H1 (cell line): Measurements from ENCODE around the gene LGALS9. TPM values are rescaled to one million over a fixed set of nuclear protein-coding genes. Genes with fewer than 3 reads are reported as not detected.

Experiments used
- CTCF ChIA-PET: fragments of 300-600 bp; sonication (Branson Sonifier 250); formaldehyde crosslinking; loops from one replicate; lab custom pipeline; 2021; ENCODE audit not compliant: partially characterized antibody; lab: Charles Lee
- POLR2A ChIA-PET: fragments of 300-600 bp; sonication (Branson Sonifier 250); formaldehyde crosslinking; loops from one replicate; lab custom pipeline; 2021; ENCODE audit warnings: inconsistent platforms; ENCODE audit not compliant: partially characterized antibody; lab: Charles Lee
- DNase-seq, 2 experiments: peaks; one replicate each; pipeline versions ENCODE4 v3.0.0 to v3.0.0-alpha.2; 2010 to 2022; ENCODE audit warnings: low spot score in 2 of 2, low read depth in 1 of 2, mixed read lengths in 1 of 2
- FAIRE-seq: peaks from 2 replicates; lab custom pipeline; 2011; peaks lifted over from hg19 to GRCh38; lab: Jason Lieb, UNC
- H2AFZ ChIP-seq: 2 replicates; pipeline ENCODE4 v1.8.1; 2012; ENCODE audit warnings: low read length, inconsistent platforms
- H2AK5ac ChIP-seq: 2 replicates; pipeline ENCODE4 v1.6.1; 2013; ENCODE audit warnings: low read depth, low read length
- H2BK120ac ChIP-seq: replicated peaks from 2 replicates; pipeline ENCODE3; 2013; ENCODE audit warnings: low read depth, low read length, inconsistent platforms
- H2BK12ac ChIP-seq: 2 replicates; pipeline ENCODE4 v1.6.1; 2013; ENCODE audit warnings: low read depth, low read length
- H2BK15ac ChIP-seq: 2 replicates; pipeline ENCODE4 v1.6.1; 2013; ENCODE audit warnings: low read length
- H2BK20ac ChIP-seq: 2 replicates; pipeline ENCODE4 v1.6.1; 2013; ENCODE audit warnings: low read length
- H2BK5ac ChIP-seq: 2 replicates; pipeline ENCODE4 v1.6.1; 2013; ENCODE audit warnings: low read depth, low read length
- H3K14ac ChIP-seq: 2 replicates; pipeline ENCODE4 v1.6.1; 2013; ENCODE audit warnings: inconsistent platforms; ENCODE audit not compliant: insufficient read length
- H3K18ac ChIP-seq: 2 replicates; pipeline ENCODE4 v1.6.1; 2013; ENCODE audit warnings: low read length; ENCODE audit errors: extremely low read depth
- H3K23ac ChIP-seq: 2 replicates; pipeline ENCODE4 v1.6.1; 2013; ENCODE audit warnings: inconsistent platforms; ENCODE audit not compliant: insufficient read length
- H3K23me2 ChIP-seq: 2 replicates; pipeline ENCODE4 v1.6.1; 2013; ENCODE audit warnings: low read depth, low read length
- H3K27ac ChIP-seq: 2 replicates; pipeline ENCODE4 v1.6.1; 2011; ENCODE audit warnings: low read depth, low read length, inconsistent platforms
- H3K27me3 ChIP-seq, 4 experiments: replicated peaks in 1 of 4; 1 replicate in 1 of 4; 2 replicates in 3 of 4; pipeline versions ENCODE4 v1.6.1 to v1.8.1; 2011 to 2013; ENCODE audit warnings: low read length in 3 of 4, mild to moderate bottlenecking in 3 of 4, inconsistent platforms in 2 of 4, mixed read lengths in 2 of 4, moderate library complexity in 1 of 4; ENCODE audit not compliant: control insufficient read depth in 3 of 4, insufficient read depth in 3 of 4; ENCODE audit errors: extremely low read depth in 1 of 4
- H3K36me3 ChIP-seq, 4 experiments: 2 replicates each; pipeline versions ENCODE4 v1.6.1 to v1.8.1; 2011 to 2013; ENCODE audit warnings: mild to moderate bottlenecking in 4 of 4, low read length in 3 of 4, moderate library complexity in 2 of 4, control low read depth in 1 of 4, inconsistent platforms in 1 of 4; ENCODE audit not compliant: insufficient read depth in 4 of 4, control insufficient read depth in 2 of 4
- H3K4ac ChIP-seq: replicated peaks from 2 replicates; pipeline ENCODE3; 2013; ENCODE audit warnings: low read length, low read depth, mixed read lengths, inconsistent platforms; ENCODE audit not compliant: insufficient read length
- H3K4me1 ChIP-seq, 4 experiments: replicated peaks in 1 of 4; 1 replicate in 1 of 4; 2 replicates in 3 of 4; pipeline versions ENCODE4 v1.6.1 to v1.8.1; 2011 to 2013; ENCODE audit warnings: low read length in 3 of 4, inconsistent platforms in 2 of 4, mixed read lengths in 1 of 4; ENCODE audit not compliant: insufficient read depth in 4 of 4, control insufficient read depth in 3 of 4
- H3K4me2 ChIP-seq, 2 experiments: 2 replicates each; pipeline versions ENCODE4 v1.6.1 to v1.8.1; 2011 to 2013; ENCODE audit warnings: low read depth in 2 of 2, low read length in 2 of 2, control low read depth in 1 of 2, inconsistent platforms in 1 of 2, mild to moderate bottlenecking in 1 of 2; ENCODE audit not compliant: insufficient read depth in 1 of 2
- H3K4me3 ChIP-seq, 4 experiments: fragments of 200-600, 300-600 bp in 1 of 4; sonication (generic), shearing (Covaris generic), sonication (Bioruptor Twin) in 1 of 4; 2 replicates each; pipeline versions ENCODE4 v1.5.1 to v1.8.1; 2011 to 2016; ENCODE audit warnings: low read length in 4 of 4, low read depth in 3 of 4, control low read depth in 2 of 4, inconsistent platforms in 2 of 4, mild to moderate bottlenecking in 2 of 4, mixed read lengths in 1 of 4, moderate library complexity in 1 of 4; ENCODE audit not compliant: insufficient read depth in 2 of 4; ENCODE audit errors: extremely low read depth in 1 of 4
- H3K56ac ChIP-seq: replicated peaks from 2 replicates; pipeline ENCODE3; 2013; ENCODE audit warnings: low read depth, mild to moderate bottlenecking, mixed read lengths, low read length, inconsistent platforms; ENCODE audit not compliant: insufficient read length
- H3K79me1 ChIP-seq: 2 replicates; pipeline ENCODE4 v1.6.1; 2013; ENCODE audit warnings: low read depth, low read length, control low read depth
- H3K79me2 ChIP-seq, 2 experiments: 2 replicates each; pipeline versions ENCODE4 v1.6.1 to v1.8.1; 2012 to 2013; ENCODE audit warnings: low read length in 2 of 2, mild to moderate bottlenecking in 2 of 2, inconsistent platforms in 1 of 2; ENCODE audit not compliant: insufficient read depth in 2 of 2, control insufficient read depth in 1 of 2
- H3K9ac ChIP-seq, 4 experiments: replicated peaks in 1 of 4; 1 replicate in 1 of 4; 2 replicates in 3 of 4; pipeline versions ENCODE4 v1.6.1 to v1.8.1; 2011 to 2013; ENCODE audit warnings: low read depth in 3 of 4, low read length in 3 of 4, control low read depth in 2 of 4, mild to moderate bottlenecking in 2 of 4, moderate library complexity in 2 of 4, inconsistent platforms in 1 of 4; ENCODE audit errors: extremely low read depth in 1 of 4
- H3K9me3 ChIP-seq, 2 experiments: 2 replicates each; pipeline versions ENCODE4 v1.6.1 to v1.8.1; 2012 to 2013; ENCODE audit warnings: mild to moderate bottlenecking in 2 of 2, moderate library complexity in 2 of 2, control low read depth in 1 of 2, inconsistent platforms in 1 of 2, low read depth in 1 of 2, low read length in 1 of 2, mixed read lengths in 1 of 2; ENCODE audit not compliant: insufficient read depth in 2 of 2
- H4K20me1 ChIP-seq, 2 experiments: replicated peaks in 1 of 2; 2 replicates each; pipeline versions ENCODE3 to v1.8.1; 2011 to 2013; ENCODE audit warnings: inconsistent platforms in 2 of 2, low read length in 2 of 2, mild to moderate bottlenecking in 1 of 2; ENCODE audit not compliant: insufficient read depth in 2 of 2, control insufficient read depth in 1 of 2
- H4K5ac ChIP-seq: 2 replicates; pipeline ENCODE4 v1.6.1; 2013; ENCODE audit warnings: low read length, low read depth, mixed read lengths, inconsistent platforms; ENCODE audit not compliant: insufficient read length
- H4K8ac ChIP-seq: 2 replicates; pipeline ENCODE4 v1.8.0; 2013; ENCODE audit warnings: mild to moderate bottlenecking, moderate library complexity, low read length, inconsistent platforms; ENCODE audit not compliant: insufficient read depth; ENCODE audit errors: extremely low read depth
- H4K91ac ChIP-seq: replicated peaks from 2 replicates; pipeline ENCODE3; 2013; ENCODE audit warnings: low read length, mixed read lengths, inconsistent platforms; ENCODE audit not compliant: insufficient read length
- CBX8 ChIP-seq: fragments of 300-800, 300-1000 bp; sonication (generic); IDR thresholded peaks from 2 replicates; pipeline ENCODE4 v1.7.1; 2016; ENCODE audit warnings: low read depth, low read length, borderline replicate concordance
- EZH2 ChIP-seq: fragments of 200-600 bp; sonication (generic); IDR thresholded peaks from 2 replicates; pipeline ENCODE4 v1.7.1; 2012; ENCODE audit warnings: low read depth, mild to moderate bottlenecking, moderate library complexity, low read length, inconsistent platforms; ENCODE audit not compliant: severe bottlenecking
- SIN3A ChIP-seq, 2 experiments: IDR thresholded peaks in 1 of 2; conservative IDR thresholded peaks in 1 of 2; 2 replicates each; pipeline ENCODE4 v1.6.1; 2011 to 2012; ENCODE audit warnings: low read length in 2 of 2, improper control_type of control experiment in 1 of 2, low read depth in 1 of 2, mild to moderate bottlenecking in 1 of 2
- WGBS, 2 experiments: shearing (Covaris generic) in 1 of 2; methylation state at CpG; one replicate each; pipeline versions ENCODE4 v1.1.6 to v1.1.7; 2013 to 2015; ENCODE audit warnings: low lambda C conversion rate in 2 of 2, mixed read lengths in 2 of 2, inconsistent platforms in 1 of 2, low coverage in 1 of 2, missing lambda C conversion rate in 1 of 2; ENCODE audit not compliant: insufficient replicate concordance in 2 of 2, insufficient coverage in 1 of 2, insufficient read length in 1 of 2; ENCODE audit errors: extremely low coverage in 1 of 2, missing lambda C conversion rate in 1 of 2; 5-methylcytosine and 5-hydroxymethylcytosine counted together
- polyA plus RNA-seq, 7 experiments: library from polyadenylated mRNA; depleted of rRNA in 3 of 7; stranded (reverse) in 5 of 7; unstranded in 2 of 7; fragments of >200 nt in 5 of 7; fragments of 200-250 nt in 2 of 7; gene quantifications; 1 replicate in 5 of 7; 2 replicates in 1 of 7; 4 replicates in 1 of 7; pipeline versions ENCODE4 v1.2.1 to v1.2.3, GENCODE V29; 2011 to 2013; ENCODE audit warnings: missing spikeins in 2 of 7, mixed read lengths in 2 of 7
- total RNA-seq: library from RNA; stranded (reverse); fragmentation: NEBNext Ultra II Directional; extraction: Animal tissue kit (Norgen Biotek cat#: 25700); gene quantifications from 2 replicates; pipeline ENCODE4 v1.2.1, GENCODE V29; 2021
- TF ChIP-seq, protein P1 (sequence below): IDR thresholded peaks from 2 replicates; pipeline ENCODE4 v1.6.1; 2012; ENCODE audit warnings: inconsistent platforms

Gene LGALS9
- total and polyA plus RNA-seq, 2 of the 8 experiments (the other 6 are each of a cell fraction or from before 2014, with no cell fraction given): 0.95 to 1.7 TPM

DNA sequence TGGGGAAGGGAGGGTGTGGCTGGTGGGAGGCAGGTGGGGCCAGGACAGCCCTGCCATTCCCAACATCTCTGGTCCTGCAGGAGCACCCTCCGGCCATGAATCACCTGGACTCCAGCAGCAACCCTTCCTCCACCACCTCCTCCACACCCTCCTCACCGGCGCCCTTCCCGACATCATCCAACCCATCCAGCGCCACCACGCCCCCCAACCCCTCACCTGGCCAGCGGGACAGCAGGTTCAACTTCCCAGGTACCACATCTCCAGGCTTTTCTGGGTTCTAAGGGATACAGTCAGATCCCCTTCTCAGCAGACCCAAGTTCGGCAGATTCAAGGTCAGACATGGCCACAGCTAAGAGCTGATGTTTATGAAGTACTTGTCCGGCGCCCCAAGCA lies 33.8 kb upstream of the LGALS9 start:
- DNase-seq (no peak), FAIRE-seq (no peak)
- H3K36me3 ChIP-seq: peaks cover 0 to 3% (median 0%) of the 10 kb centered on the region in 4 experiments; a peak in 2 of 8 replicates
- H2BK20ac ChIP-seq: no peak overlapping the region
- CTCF ChIA-PET: interaction anchor here (0.8 to 11.7 kb wide), 10 partner anchors 7 to 361 kb away, joined by 3 to 209 read pairs (median 22); partner anchors contain the start of gene KSR1
- H4K5ac ChIP-seq: no peak overlapping the region
- no peaks in the 10 kb centered on the region for H3K9me3 ChIP-seq
- no peak overlapping the region for H2AK5ac ChIP-seq
- H2AFZ ChIP-seq: no peak overlapping the region
- no peak overlapping the region for H3K4ac ChIP-seq
- H3K56ac ChIP-seq: no peak overlapping the region
- H2BK12ac ChIP-seq: no peak overlapping the region
- no peak overlapping the region for H3K27ac ChIP-seq
- no peaks in the 10 kb centered on the region for H3K79me2 ChIP-seq
- no peak overlapping the region for H4K8ac ChIP-seq
- no peaks in the 10 kb centered on the region for H3K23me2 ChIP-seq
- 84% methylated on average over 8 of the region's 10 CpGs; no CpG with 5 or more reads in 1 of the 2 experiments for WGBS, 2 experiments
- no peak overlapping the region for H3K4me2 ChIP-seq
- H2BK15ac ChIP-seq: no peak overlapping the region
- H3K9ac ChIP-seq: no peak overlapping the region
- POLR2A ChIA-PET: no interaction called here
- H3K79me1 ChIP-seq: no peaks in the 10 kb centered on the region
- H4K20me1 ChIP-seq: peaks cover 0 to 4% of the 10 kb centered on the region in 2 experiments
- no peak overlapping the region; the same call in 1 of the 2 replicates for H2BK5ac ChIP-seq
- H4K91ac ChIP-seq: no peak overlapping the region
- no peaks in the 10 kb centered on the region for H3K27me3 ChIP-seq
- no peak overlapping the region for H3K18ac ChIP-seq
- no peak overlapping the region for H3K14ac ChIP-seq
- TF ChIP-seq EZH2 (no peak), SIN3A (conservative IDR thresholded peaks at IDR 0.05 in 1 of 2, IDR thresholded peaks at IDR 0.05 in 1 of 2; ENCODE audit: low read depth in 1 of 2, low read length in 2 of 2) (no peak), CBX8 (no peak)
- TF ChIP-seq, protein P1, sequence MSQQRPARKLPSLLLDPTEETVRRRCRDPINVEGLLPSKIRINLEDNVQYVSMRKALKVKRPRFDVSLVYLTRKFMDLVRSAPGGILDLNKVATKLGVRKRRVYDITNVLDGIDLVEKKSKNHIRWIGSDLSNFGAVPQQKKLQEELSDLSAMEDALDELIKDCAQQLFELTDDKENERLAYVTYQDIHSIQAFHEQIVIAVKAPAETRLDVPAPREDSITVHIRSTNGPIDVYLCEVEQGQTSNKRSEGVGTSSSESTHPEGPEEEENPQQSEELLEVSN: no peak
- H3K4me1 ChIP-seq: no peaks in the 10 kb centered on the region
- H3K4me3 ChIP-seq: no peak overlapping the region
- no peak overlapping the region for H3K23ac ChIP-seq
- no peak overlapping the region for H2BK120ac ChIP-seq
